SJSA1 (cell line): Measurements from ENCODE around the gene EXOC2. TPM values are rescaled to one million over a fixed set of nuclear protein-coding genes. Genes with fewer than 3 reads are reported as not detected.

ENCODE experiments used
- DNase-seq, 2 experiments: peaks; one replicate each; pipeline ENCODE4 v3.0.0-alpha.2; 2015 to 2020; ENCODE audit warnings: low spot score in 2 of 2, low read depth in 1 of 2
- H3K27ac ChIP-seq: fragments of 250-450 bp; sonication (Bioruptor Pico); 2 replicates; pipeline ENCODE4 v1.5.1; 2020; ENCODE audit warnings: mild to moderate bottlenecking, moderate library complexity
- H3K27me3 ChIP-seq: fragments of 250-450 bp; sonication (Bioruptor Pico); replicated peaks from 2 replicates; pipeline ENCODE4 v1.5.1; 2020; ENCODE audit warnings: mild to moderate bottlenecking, moderate library complexity
- H3K36me3 ChIP-seq: fragments of 250-450 bp; sonication (Bioruptor Pico); 2 replicates; pipeline ENCODE4 v1.5.1; 2020; ENCODE audit warnings: mild to moderate bottlenecking
- H3K4me1 ChIP-seq: fragments of 250-450 bp; sonication (Bioruptor Pico); replicated peaks from 2 replicates; pipeline ENCODE4 v1.6.1; 2021; ENCODE audit warnings: mild to moderate bottlenecking
- H3K4me3 ChIP-seq: fragments of 250-450 bp; sonication (Bioruptor Pico); 2 replicates; pipeline ENCODE4 v1.5.1; 2020; ENCODE audit warnings: mild to moderate bottlenecking
- H3K9me3 ChIP-seq: fragments of 250-450 bp; sonication (Bioruptor Pico); replicated peaks from 2 replicates; pipeline ENCODE4 v1.5.1; 2020; ENCODE audit warnings: mild to moderate bottlenecking
- total RNA-seq: library from RNA; depleted of rRNA; stranded (reverse); fragments of >200 nt; shearing (Covaris generic); gene quantifications from 2 replicates; pipeline ENCODE4 v1.2.3, GENCODE V29; 2014

The EXOC2 gene
- total RNA-seq, 1 experiment from 2014 or later, result 86.5 TPM

GRCh38 chr6:505374-505773, 187.6 kb downstream of the EXOC2 start:
- no peaks in the 10 kb centered on the region for H3K9me3 ChIP-seq
- no peak overlapping the region for H3K4me3 ChIP-seq
- peaks cover 9% of the 10 kb centered on the region for H3K4me1 ChIP-seq
- no peak overlapping the region for H3K27ac ChIP-seq
- no peak for DNase-seq
- peaks cover 17% of the 10 kb centered on the region for H3K36me3 ChIP-seq
- no peaks in the 10 kb centered on the region for H3K27me3 ChIP-seq

- no peaks in the 10 kb centered on the region for H3K9me3 ChIP-seq
- H3K36me3 ChIP-seq, result peaks cover 17% of the 10 kb centered on the region
- DNase-seq, result no peak
- no peak overlapping the region for H3K27ac ChIP-seq
- no peak overlapping the region for H3K4me3 ChIP-seq
- peaks cover 9% of the 10 kb centered on the region for H3K4me1 ChIP-seq
- H3K27me3 ChIP-seq, result no peaks in the 10 kb centered on the region
Measured at GRCh38 chr6:504446-504980, 188.4 kb downstream of the EXOC2 start.

- Histone ChIP-seq H3K36me3 (peaks cover 21% of the 10 kb centered on the region), H3K4me1 (peaks cover 9% of the 10 kb centered on the region), H3K4me3 (no peak overlapping the region), H3K27ac (no peak overlapping the region), H3K27me3 (no peaks in the 10 kb centered on the region), H3K9me3 (no peaks in the 10 kb centered on the region)
- DNase-seq, result no peak
Measured at GRCh38 chr6:503610-504362, 189.2 kb downstream of the EXOC2 start.

GRCh38 chr6:502761-503160, 190.2 kb downstream of the EXOC2 start:
- Histone ChIP-seq H3K27me3 (no peaks in the 10 kb centered on the region), H3K4me3 (no peak overlapping the region), H3K36me3 (peaks cover 29% of the 10 kb centered on the region), H3K4me1 (peaks cover 9% of the 10 kb centered on the region), H3K9me3 (no peaks in the 10 kb centered on the region), H3K27ac (no peak overlapping the region)
- no peak for DNase-seq

DNA sequence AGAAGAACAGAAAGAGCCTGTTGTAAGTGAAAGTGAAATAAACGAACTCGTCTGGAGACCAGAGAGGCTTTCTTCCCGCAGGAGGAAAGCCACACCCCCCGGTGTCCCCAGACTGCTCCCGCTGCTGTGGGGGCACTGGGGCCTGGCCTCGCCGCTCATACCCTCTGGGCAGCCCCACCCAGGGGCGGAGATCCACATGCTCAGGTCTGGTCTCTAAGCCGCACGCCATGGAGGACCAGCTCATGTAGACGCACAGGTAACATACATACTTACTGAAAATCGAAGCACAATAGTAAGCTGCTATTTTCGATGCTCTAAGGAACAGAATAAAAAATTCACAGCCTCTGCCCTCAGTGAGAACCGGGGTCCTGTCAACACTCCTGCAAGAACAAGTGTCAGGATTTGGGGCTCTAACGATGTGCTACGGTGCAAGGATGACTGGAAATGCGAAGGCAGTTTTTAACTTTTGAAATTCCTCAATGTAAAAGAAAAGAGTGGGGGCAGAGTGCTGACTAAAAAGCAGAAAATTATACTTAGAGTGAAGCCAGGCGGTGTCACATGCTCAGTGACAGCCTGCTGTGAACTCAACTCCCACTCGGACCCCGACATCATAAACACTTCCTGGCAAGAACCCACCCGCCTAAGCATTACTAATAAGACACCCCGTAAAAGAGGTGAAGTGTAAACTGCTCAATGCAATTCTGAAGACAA, 190.9 kb downstream of the EXOC2 start:
- Histone ChIP-seq H3K36me3 (peaks cover 33% of the 10 kb centered on the region), H3K4me3 (peak overlapping the region; percentile 26), H3K27me3 (no peaks in the 10 kb centered on the region), H3K9me3 (no peaks in the 10 kb centered on the region), H3K27ac (no peak overlapping the region), H3K4me1 (peaks cover 9% of the 10 kb centered on the region)
- peak in 1 of 2 experiments; percentile 45 for DNase-seq

- Histone ChIP-seq H3K27ac (no peak overlapping the region), H3K27me3 (no peaks in the 10 kb centered on the region), H3K36me3 (peaks cover 44% of the 10 kb centered on the region), H3K9me3 (no peaks in the 10 kb centered on the region), H3K4me3 (no peak overlapping the region), H3K4me1 (peaks cover 9% of the 10 kb centered on the region)
- no peak for DNase-seq
Measured at GRCh38 chr6:499617-500016, 193.3 kb downstream of the EXOC2 start.

- DNase-seq, result no peak
- Histone ChIP-seq H3K27ac (no peak overlapping the region), H3K4me1 (peaks cover 9% of the 10 kb centered on the region), H3K36me3 (peaks cover 42% of the 10 kb centered on the region), H3K9me3 (no peaks in the 10 kb centered on the region), H3K4me3 (no peak overlapping the region), H3K27me3 (no peaks in the 10 kb centered on the region)
Measured at GRCh38 chr6:498795-499231, 194.1 kb downstream of the EXOC2 start.

DNA sequence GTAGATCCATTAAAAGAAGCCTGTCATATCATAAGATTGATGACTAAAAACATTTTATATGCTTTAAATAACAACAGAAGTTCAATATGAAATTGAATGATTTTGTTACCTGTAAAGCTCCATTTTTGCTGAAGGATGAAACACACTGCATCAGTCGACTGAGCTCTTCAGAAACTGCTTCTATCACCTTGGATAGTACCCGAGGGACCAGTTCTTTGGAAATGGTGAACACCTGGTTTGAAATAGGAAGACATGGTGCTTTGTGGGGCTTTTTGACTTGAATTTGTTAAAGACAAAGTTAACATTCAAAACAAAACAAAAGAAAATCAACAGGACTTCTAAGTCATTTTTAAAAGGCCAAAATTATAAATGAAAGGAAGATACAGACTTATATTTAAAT, 195.7 kb downstream of the EXOC2 start:
- Histone ChIP-seq H3K4me3 (no peak overlapping the region), H3K9me3 (no peaks in the 10 kb centered on the region), H3K36me3 (peaks cover 40% of the 10 kb centered on the region), H3K4me1 (peaks cover 4% of the 10 kb centered on the region), H3K27ac (no peak overlapping the region), H3K27me3 (no peaks in the 10 kb centered on the region)
- no peak for DNase-seq

GRCh38 chr6:496649-497048, 196.3 kb downstream of the EXOC2 start:
- Histone ChIP-seq H3K27me3 (no peaks in the 10 kb centered on the region), H3K9me3 (no peaks in the 10 kb centered on the region), H3K27ac (no peak overlapping the region), H3K4me3 (no peak overlapping the region), H3K4me1 (no peaks in the 10 kb centered on the region), H3K36me3 (peaks cover 40% of the 10 kb centered on the region)
- no peak for DNase-seq

DNA sequence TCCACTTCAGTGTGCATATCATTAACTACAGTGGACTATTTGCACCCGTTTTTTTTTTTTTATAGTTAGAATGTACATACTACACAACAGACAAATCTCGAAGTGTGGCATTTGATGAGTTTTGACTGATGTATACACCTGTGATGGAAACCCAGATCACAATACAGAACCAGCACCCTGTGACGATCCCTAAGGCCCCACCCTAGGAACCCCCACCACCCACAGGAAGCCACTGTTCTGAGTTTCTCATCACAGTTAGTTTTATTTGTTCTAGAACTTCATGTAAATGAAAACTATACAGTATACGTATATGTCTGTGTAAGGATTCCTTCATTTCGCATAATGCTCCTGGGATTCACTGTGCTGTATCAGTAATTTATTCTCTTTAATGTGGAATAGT, 198.5 kb downstream of the EXOC2 start:
- no peak for DNase-seq
- H3K4me3 ChIP-seq, result no peak overlapping the region
- H3K4me1 ChIP-seq, result no peaks in the 10 kb centered on the region
- peaks cover 58% of the 10 kb centered on the region for H3K36me3 ChIP-seq
- H3K27me3 ChIP-seq, result no peaks in the 10 kb centered on the region
- H3K27ac ChIP-seq, result no peak overlapping the region
- H3K9me3 ChIP-seq, result no peaks in the 10 kb centered on the region

GRCh38 chr6:493840-494239, 199.1 kb downstream of the EXOC2 start:
- Histone ChIP-seq H3K27me3 (no peaks in the 10 kb centered on the region), H3K4me1 (no peaks in the 10 kb centered on the region), H3K27ac (no peak overlapping the region), H3K4me3 (no peak overlapping the region), H3K36me3 (peaks cover 60% of the 10 kb centered on the region), H3K9me3 (no peaks in the 10 kb centered on the region)
- DNase-seq, result no peak

DNA sequence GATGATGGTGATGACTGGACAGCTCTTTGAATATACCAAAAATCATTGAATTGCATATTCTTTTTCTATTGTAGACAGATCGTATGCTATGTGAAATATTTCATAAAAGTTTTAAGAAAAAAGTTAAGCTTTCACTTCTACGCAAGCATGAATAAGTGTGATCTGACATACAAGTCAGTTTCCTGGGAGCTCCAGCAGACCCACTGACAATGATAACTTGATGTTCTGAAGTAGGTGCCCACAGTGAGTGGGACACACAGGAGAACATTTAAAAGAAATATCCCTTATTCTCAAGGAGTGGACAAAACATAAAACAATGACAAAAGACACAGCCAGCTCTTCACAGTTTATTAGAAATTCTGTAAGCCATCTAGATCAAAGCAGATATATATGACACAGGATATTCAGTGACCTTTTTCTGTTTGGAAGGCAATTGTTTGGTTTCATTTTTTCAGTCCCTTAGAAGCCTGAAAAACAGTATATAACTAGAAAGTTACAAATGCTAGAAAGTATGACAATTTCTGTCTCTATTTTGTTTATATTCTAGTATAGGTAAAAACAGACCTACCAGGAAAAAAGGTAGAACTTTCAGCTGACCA, 200.0 kb downstream of the EXOC2 start:
- Histone ChIP-seq H3K36me3 (peaks cover 56% of the 10 kb centered on the region), H3K4me1 (no peaks in the 10 kb centered on the region), H3K27ac (no peak overlapping the region), H3K27me3 (no peaks in the 10 kb centered on the region), H3K4me3 (no peak overlapping the region), H3K9me3 (no peaks in the 10 kb centered on the region)
- DNase-seq, result no peak

DNA sequence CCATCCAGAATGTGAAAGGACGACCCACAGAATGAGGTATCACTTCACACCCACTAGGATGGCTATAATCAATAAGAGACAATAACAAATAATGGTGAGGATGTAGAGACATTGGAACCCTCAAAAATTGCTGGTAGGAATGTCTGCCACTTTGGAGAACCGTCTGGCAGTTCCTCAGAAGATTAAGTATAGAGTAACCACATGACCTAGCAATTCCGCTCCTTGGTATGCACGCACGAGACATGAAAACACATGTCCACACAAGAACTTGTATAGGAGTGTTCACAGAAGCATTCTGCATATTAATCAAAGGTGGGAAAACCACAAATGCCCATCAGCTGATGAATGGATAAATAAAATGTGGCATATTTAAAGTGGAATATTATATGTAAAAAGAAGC, 200.8 kb downstream of the EXOC2 start:
- Histone ChIP-seq H3K4me3 (no peak overlapping the region), H3K27me3 (no peaks in the 10 kb centered on the region), H3K36me3 (peaks cover 51% of the 10 kb centered on the region), H3K4me1 (no peaks in the 10 kb centered on the region), H3K9me3 (no peaks in the 10 kb centered on the region), H3K27ac (no peak overlapping the region)
- DNase-seq, result no peak

GRCh38 chr6:491233-491632, 201.7 kb downstream of the EXOC2 start:
- Histone ChIP-seq H3K36me3 (peaks cover 47% of the 10 kb centered on the region), H3K4me3 (no peak overlapping the region), H3K4me1 (no peaks in the 10 kb centered on the region), H3K27ac (no peak overlapping the region), H3K27me3 (no peaks in the 10 kb centered on the region), H3K9me3 (no peaks in the 10 kb centered on the region)
- no peak for DNase-seq
